K562 (cell line): Measurements from ENCODE around the gene PRF1. TPM values are rescaled to one million over a fixed set of nuclear protein-coding genes. Genes with fewer than 3 reads are reported as not detected.

Source experiments
- BRD4 ChIP-seq: fragments of 200-600 bp; sonication (generic); IDR thresholded peaks from 2 replicates; pipeline ENCODE4 v1.6.1; 2017; ENCODE audit warnings: inconsistent platforms
- CEBPG ChIP-seq, 3 experiments: fragments of 200-800 bp in 1 of 3; sonication (Bioruptor generic) in 1 of 3; sonication (generic) in 1 of 3; formaldehyde crosslinking in 1 of 3; IDR thresholded peaks in 2 of 3; conservative IDR thresholded peaks in 1 of 3; 2 replicates each; pipeline versions ENCODE4 v1.6.1 to v1.8.0; 2016 to 2022; ENCODE audit warnings: missing compliant biosample characterization in 2 of 3, missing genetic modification characterization in 2 of 3, mild to moderate bottlenecking in 1 of 3, missing genetic modification reagents in 1 of 3
- COPS2 ChIP-seq: fragments of 450-650 bp; conservative IDR thresholded peaks from 2 replicates; pipeline ENCODE4 v1.6.1; 2016; ENCODE audit warnings: mild to moderate bottlenecking, moderate library complexity
- DACH1 ChIP-seq: fragments of 450-650 bp; IDR thresholded peaks from 2 replicates; pipeline ENCODE4 v1.6.1; 2018; ENCODE audit not compliant: partially characterized antibody
- EZH2 ChIP-seq: IDR thresholded peaks from 2 replicates; pipeline ENCODE4 v1.6.1; 2012; ENCODE audit warnings: low read depth, mild to moderate bottlenecking, inconsistent platforms, low read length, borderline replicate concordance
- HINFP ChIP-seq: fragments of 450-650 bp; conservative IDR thresholded peaks from 2 replicates; pipeline ENCODE4 v1.6.1; 2016; ENCODE audit warnings: missing genetic modification characterization, low read depth, mild to moderate bottlenecking, control low read depth, missing compliant biosample characterization
- HNRNPK ChIP-seq: fragments of 200-400 bp; formaldehyde crosslinking; IDR thresholded peaks from one replicate; pipeline ENCODE4 v1.6.1; 2018; ENCODE audit warnings: mild to moderate bottlenecking, low read depth, low read length; ENCODE audit not compliant: poor library complexity, severe bottlenecking
- KAT8 ChIP-seq: fragments of 450-650 bp; IDR thresholded peaks from 2 replicates; pipeline ENCODE4 v1.6.1; 2016; ENCODE audit warnings: low read depth, mild to moderate bottlenecking
- KLF10 ChIP-seq: fragments of 250-450 bp; sonication (Bioruptor Pico); IDR thresholded peaks from 2 replicates; pipeline ENCODE4 v1.6.1; 2021; ENCODE audit warnings: matching md5 sums
- MAZ ChIP-seq, 2 experiments: fragments of 450-650 bp in 1 of 2; sonication (generic) in 1 of 2; formaldehyde crosslinking; IDR thresholded peaks in 1 of 2; conservative IDR thresholded peaks in 1 of 2; 2 replicates each; pipeline versions ENCODE4 v1.4.0 to v1.5.0; 2020; ENCODE audit warnings: mild to moderate bottlenecking in 1 of 2, missing genetic modification reagents in 1 of 2
- NUFIP1 ChIP-seq: fragments of 450-650 bp; IDR thresholded peaks from 2 replicates; pipeline ENCODE4 v1.6.1; 2018; ENCODE audit not compliant: partially characterized antibody
- PATZ1 ChIP-seq: fragments of 250-450 bp; sonication (Bioruptor Pico); IDR thresholded peaks from 2 replicates; pipeline ENCODE4 v1.5.0; 2020; ENCODE audit warnings: mild to moderate bottlenecking, borderline replicate concordance
- PCBP1 ChIP-seq: fragments of 200-400 bp; formaldehyde crosslinking; IDR thresholded peaks from 2 replicates; pipeline ENCODE4 v1.6.1; 2018; ENCODE audit warnings: mild to moderate bottlenecking, low read depth, low read length; ENCODE audit not compliant: poor library complexity, severe bottlenecking
- POLR2A ChIP-seq: fragments of 450-650 bp; conservative IDR thresholded peaks from 2 replicates; pipeline ENCODE4 v1.6.1; 2016
- RBM22 ChIP-seq: fragments of 200-400 bp; formaldehyde crosslinking; IDR thresholded peaks from 2 replicates; pipeline ENCODE4 v1.6.1; 2018; ENCODE audit warnings: low read length, low read depth; ENCODE audit not compliant: poor library complexity, severe bottlenecking
- TARDBP ChIP-seq: fragments of 450-650 bp; IDR thresholded peaks from 2 replicates; pipeline ENCODE4 v1.6.1; 2016
- U2AF1 ChIP-seq: fragments of 200-400 bp; formaldehyde crosslinking; optimal IDR thresholded peaks from 2 replicates; pipeline ENCODE3; 2017; ENCODE audit warnings: mild to moderate bottlenecking, low read depth, low read length, moderate library complexity
- XRCC5 ChIP-seq: fragments of 200-400 bp; formaldehyde crosslinking; IDR thresholded peaks from 2 replicates; pipeline ENCODE4 v1.6.1; 2017; ENCODE audit warnings: low read depth, mild to moderate bottlenecking, low read length
- YY1 ChIP-seq, 3 experiments: IDR thresholded peaks; 2 replicates each; pipeline ENCODE4 v1.6.1; 2011; ENCODE audit warnings: low read length in 2 of 3, mild to moderate bottlenecking in 2 of 3, moderate library complexity in 2 of 3, borderline replicate concordance in 1 of 3, control low read depth in 1 of 3, low read depth in 1 of 3; ENCODE audit not compliant: insufficient read depth in 3 of 3, insufficient replicate concordance in 2 of 3, control insufficient read depth in 1 of 3, insufficient read length in 1 of 3; ENCODE audit errors: extremely low read depth in 1 of 3
- ZBTB7A ChIP-seq: IDR thresholded peaks from 2 replicates; pipeline ENCODE4 v1.6.1; 2011; ENCODE audit warnings: low read depth, mild to moderate bottlenecking, low read length, moderate library complexity, borderline replicate concordance; ENCODE audit not compliant: control insufficient read depth
- ZNF354B ChIP-seq: fragments of 250-450 bp; sonication (Bioruptor Pico); IDR thresholded peaks from 2 replicates; pipeline ENCODE4 v1.4.0; 2020
- ZNF766 ChIP-seq: fragments of 200-800 bp; sonication (Bioruptor generic); conservative IDR thresholded peaks from 2 replicates; pipeline ENCODE4 v1.6.1; 2016; ENCODE audit warnings: missing genetic modification characterization, missing compliant biosample characterization
- ZNF79 ChIP-seq: fragments of 250-450 bp; sonication (Bioruptor Pico); IDR thresholded peaks from 2 replicates; pipeline ENCODE4 v1.4.0; 2020; ENCODE audit warnings: low read depth, mild to moderate bottlenecking, moderate library complexity
- polyA plus RNA-seq, 8 experiments: library from polyadenylated mRNA; depleted of rRNA in 4 of 8; stranded (reverse) in 5 of 8; unstranded in 3 of 8; fragments of >200 nt; fragmentation: Nextera tagmentation in 2 of 8; fragmentation: Illumina TruSeq in 1 of 8; extraction: Ambion mirVana in 2 of 8; extraction: Trizol in 1 of 8; gene quantifications; 2 replicates each; pipeline versions ENCODE4 v1.2.1 to v1.2.3, GENCODE V29; 2011 to 2014; ENCODE audit warnings: inconsistent platforms in 1 of 8, missing spikeins in 1 of 8
- total RNA-seq, 7 experiments: library from RNA; depleted of rRNA in 6 of 7; stranded (reverse); fragments of >200 nt in 6 of 7; fragmentation: Illumina TruSeq in 2 of 7; extraction: Trizol in 2 of 7; gene quantifications; 2 replicates each; pipeline versions ENCODE4 v1.2.1 to v1.2.3, GENCODE V29; 2011 to 2021; ENCODE audit warnings: low replicate concordance in 1 of 7

The PRF1 gene
- total and polyA plus RNA-seq, 9 of the 15 experiments (the other 6 are each of a cell fraction or from before 2014, with no cell fraction given) = 3.8 to 8.6 (median 6.3) TPM

- peak; percentile 92 for TF ChIP-seq KLF10
- no peak for TF ChIP-seq DACH1
- no peak for TF ChIP-seq PCBP1
- no peak for TF ChIP-seq YY1 (IDR thresholded peaks at IDR 0.05; ENCODE audit: borderline replicate concordance in 1 of 3, control insufficient read depth in 1 of 3, extremely low read depth in 1 of 3, insufficient read depth in 3 of 3, insufficient read length in 1 of 3, insufficient replicate concordance in 2 of 3, low read depth in 1 of 3, low read length in 2 of 3)
- no peak for TF ChIP-seq TARDBP
- no peak for TF ChIP-seq RBM22
- TF ChIP-seq NUFIP1 = no peak
- TF ChIP-seq EZH2 = no peak
- peak; percentile 97 for TF ChIP-seq PATZ1
- TF ChIP-seq COPS2 = no peak
- peak; percentile 95 for TF ChIP-seq HINFP (tag)
- TF ChIP-seq ZBTB7A = no peak
- no peak for TF ChIP-seq BRD4
- no peak for TF ChIP-seq U2AF1
- peak; percentile 91 for TF ChIP-seq ZNF354B (CRISPR knock-in tag)
- TF ChIP-seq MAZ (CRISPR knock-in tag; conservative IDR thresholded peaks at IDR 0.05 in 1 of 2, IDR thresholded peaks at IDR 0.05 in 1 of 2) = peak in 1 of 2 experiments; percentile 97; a peak in 2 of 4 replicates
- TF ChIP-seq CEBPG (CRISPR knock-in tag; IDR thresholded peaks at IDR 0.05) = no peak
- peak in 1 of 2 experiments; percentile 19; a peak in 1 of 4 replicates for TF ChIP-seq CEBPG (tag; conservative IDR thresholded peaks at IDR 0.05 in 1 of 2, IDR thresholded peaks at IDR 0.05 in 1 of 2)
- TF ChIP-seq HNRNPK = no peak
- no peak for TF ChIP-seq KAT8
- TF ChIP-seq ZNF766 (CRISPR knock-in tag) = peak; percentile 99
- peak; percentile 95 for TF ChIP-seq ZNF79 (CRISPR knock-in tag)
- TF ChIP-seq POLR2A = no peak
- TF ChIP-seq XRCC5 = no peak
Measured at GRCh38 chr10:70590655-70591416, 11.7 kb downstream of the PRF1 start (continued).
